HepG2 (cell line): ENCODE data around the gene KDM4B. TPM values are rescaled to one million over a fixed set of nuclear protein-coding genes. Genes with fewer than 3 reads are reported as not detected.

ENCODE experiments used
- ATAC-seq: fragments of 200-7000 bp; cut with Tn5 transposase; 3 replicates; pipeline ENCODE4 v1.9.1; 2020; ENCODE audit warnings: mild to moderate bottlenecking, moderate library complexity
- BruUV-seq: library from RNA; stranded (reverse); fragments of 400-500 nt; replicated peaks from 2 replicates; lab custom pipeline; 2021; lab: Mats Ljungman, UMichigan
- CTCF ChIA-PET: fragments of 300-600 bp; formaldehyde crosslinking; extraction: SDS; loops from one replicate; lab custom pipeline; 2021; ENCODE audit warnings: low total read pairs, inconsistent platforms, low intra/inter-chr PET ratio; lab: Yijun Ruan, JAX
- POLR2A ChIA-PET: fragments of 350-600 bp; sonication (Branson Sonifier 250); formaldehyde crosslinking; loops from one replicate; lab custom pipeline; 2020; ENCODE audit warnings: antibody characterized with exemption, inconsistent platforms; lab: Yijun Ruan, JAX
- DNase-seq: peaks from one replicate; pipeline ENCODE4 v3.0.0-alpha.2; 2015; ENCODE audit warnings: low spot score
- FAIRE-seq: peaks from 3 replicates; lab custom pipeline; 2011; peaks lifted over from hg19 to GRCh38; lab: Jason Lieb, UNC
- H2AFZ ChIP-seq: one replicate; pipeline ENCODE4 v1.6.1; 2011; ENCODE audit warnings: low read length, inconsistent platforms
- H3K27ac ChIP-seq: fragments of 300-600 bp; 3 replicates; pipeline ENCODE4 v1.8.0; 2011; ENCODE audit warnings: mixed run types, mild to moderate bottlenecking, mixed read lengths, low read length, inconsistent platforms; ENCODE audit not compliant: insufficient read depth; ENCODE audit errors: extremely low read length
- H3K27me3 ChIP-seq, 2 experiments: fragments of 200-600 bp in 1 of 2; 2 replicates in 1 of 2; 3 replicates in 1 of 2; pipeline versions ENCODE4 v1.6.0 to v1.8.0; 2011; ENCODE audit warnings: low read length in 2 of 2, mild to moderate bottlenecking in 2 of 2, moderate library complexity in 2 of 2, inconsistent platforms in 1 of 2; ENCODE audit not compliant: insufficient read depth in 2 of 2, control insufficient read depth in 1 of 2
- H3K36me3 ChIP-seq, 2 experiments: fragments of 200-600 bp in 1 of 2; replicated peaks in 1 of 2; 2 replicates in 1 of 2; 3 replicates in 1 of 2; pipeline versions ENCODE4 v1.5.1 to v1.8.0; 2011; ENCODE audit warnings: low read length in 2 of 2, inconsistent platforms in 1 of 2; ENCODE audit not compliant: insufficient read depth in 2 of 2, control insufficient read depth in 1 of 2
- H3K4me1 ChIP-seq: 2 replicates; pipeline ENCODE4 v1.5.1; 2012; ENCODE audit warnings: low read length, inconsistent platforms; ENCODE audit not compliant: insufficient read depth
- H3K4me2 ChIP-seq: 2 replicates; pipeline ENCODE4 v1.6.0; 2011; ENCODE audit warnings: low read depth, low read length, inconsistent platforms
- H3K4me3 ChIP-seq, 3 experiments: fragments of 200-600 bp in 1 of 3; sonication (generic), shearing (Covaris generic) in 1 of 3; replicated peaks in 1 of 3; 2 replicates each; pipeline ENCODE4 v1.5.1; 2011 to 2016; ENCODE audit warnings: low read length in 3 of 3, inconsistent platforms in 2 of 3, low read depth in 2 of 3, mild to moderate bottlenecking in 2 of 3, control low read depth in 1 of 3, mixed read lengths in 1 of 3; ENCODE audit not compliant: insufficient read depth in 1 of 3
- H3K79me2 ChIP-seq: one replicate; pipeline ENCODE4 v1.6.1; 2011; ENCODE audit warnings: low read length, inconsistent platforms; ENCODE audit not compliant: insufficient read depth
- H3K9ac ChIP-seq: 2 replicates; pipeline ENCODE4 v1.6.0; 2011; ENCODE audit warnings: mild to moderate bottlenecking, low read depth, low read length, inconsistent platforms; ENCODE audit not compliant: insufficient read depth
- H3K9me3 ChIP-seq: 2 replicates; pipeline ENCODE4 v1.5.1; 2012; ENCODE audit warnings: mild to moderate bottlenecking, low read length
- H4K20me1 ChIP-seq: 2 replicates; pipeline ENCODE4 v1.6.0; 2011; ENCODE audit warnings: inconsistent platforms, mild to moderate bottlenecking, low read length, moderate library complexity; ENCODE audit not compliant: insufficient read depth
- AGO2 ChIP-seq: fragments of 200-400 bp; formaldehyde crosslinking; optimal IDR thresholded peaks from 2 replicates; pipeline ENCODE3; 2017; ENCODE audit warnings: mild to moderate bottlenecking, low read depth, low read length, moderate library complexity
- NFKB2 ChIP-seq: sonication (generic); formaldehyde crosslinking; IDR thresholded peaks from 2 replicates; pipeline ENCODE4 v1.4.0; 2020; ENCODE audit warnings: missing genetic modification reagents, borderline replicate concordance
- NRL ChIP-seq: sonication (generic); formaldehyde crosslinking; IDR thresholded peaks from 2 replicates; pipeline ENCODE4 v1.5.0; 2020; ENCODE audit warnings: missing genetic modification reagents, mild to moderate bottlenecking, moderate library complexity, borderline replicate concordance
- PRPF4 ChIP-seq: fragments of 200-400 bp; formaldehyde crosslinking; IDR thresholded peaks from 2 replicates; pipeline ENCODE4 v1.6.1; 2016; ENCODE audit warnings: low read length, low read depth; ENCODE audit not compliant: poor library complexity, severe bottlenecking
- RBAK ChIP-seq: sonication (generic); formaldehyde crosslinking; IDR thresholded peaks from 2 replicates; pipeline ENCODE4 v1.5.1; 2020; ENCODE audit warnings: mild to moderate bottlenecking, missing genetic modification reagents
- ZNF205 ChIP-seq: IDR thresholded peaks from 2 replicates; pipeline ENCODE4 v1.6.1; 2018; ENCODE audit warnings: missing biosample characterization, missing genetic modification reagents
- ZNF768 ChIP-seq: sonication (generic); formaldehyde crosslinking; IDR thresholded peaks from 2 replicates; pipeline ENCODE4 v1.4.0; 2020; ENCODE audit warnings: missing genetic modification reagents
- WGBS: methylation state at CpG from one replicate; pipeline ENCODE4 v1.1.6; 2017; ENCODE audit warnings: low lambda C conversion rate; 5-methylcytosine and 5-hydroxymethylcytosine counted together
- in situ Hi-C: cut with HindIII; loops from 2 replicates; pipeline ENCODE4 v1.10.0; 2017; ENCODE audit warnings: low pct_unique_long_range_greater_than_20kb; ENCODE audit not compliant: extremely low pct_ligation_motif_present
- intact Hi-C: fragments of 100-400 bp; cut with micrococcal nuclease; formaldehyde crosslinking; loops from one replicate; pipeline ENCODE4 v1.10.0; 2022; ENCODE audit not compliant: unreplicated experiment
- polyA plus RNA-seq, 8 experiments: library from polyadenylated mRNA; depleted of rRNA in 3 of 8; stranded (reverse) in 7 of 8; unstranded in 1 of 8; fragments of >200 nt; fragmentation: Illumina TruSeq in 4 of 8; extraction: Trizol in 4 of 8; gene quantifications; 2 replicates each; pipeline versions ENCODE4 v1.2.1 to v1.2.3, GENCODE V29; 2011 to 2016; ENCODE audit warnings: low read depth in 4 of 8, missing spikeins in 1 of 8, mixed read lengths in 1 of 8; ENCODE audit not compliant: insufficient read depth in 1 of 8
- total RNA-seq, 5 experiments: library from RNA; depleted of rRNA; stranded (reverse); fragments of >200 nt; fragmentation: Illumina TruSeq; extraction: Trizol; gene quantifications; 2 replicates each; pipeline ENCODE4 v1.2.3, GENCODE V29; 2016; ENCODE audit warnings: low read depth in 1 of 5
- TF ChIP-seq, protein P1 (sequence below): sonication (generic); formaldehyde crosslinking; IDR thresholded peaks from 2 replicates; pipeline ENCODE4 v1.4.0; 2020; ENCODE audit warnings: mild to moderate bottlenecking, low read depth, missing genetic modification reagents
- TF ChIP-seq, protein P2 (sequence below): sonication (generic); formaldehyde crosslinking; IDR thresholded peaks from 2 replicates; pipeline ENCODE4 v1.4.0; 2020; ENCODE audit warnings: missing genetic modification reagents
- TF ChIP-seq, protein P3 (sequence below): sonication (generic); formaldehyde crosslinking; IDR thresholded peaks from 2 replicates; pipeline ENCODE4 v1.8.1; 2023; ENCODE audit warnings: missing genetic modification reagents, mild to moderate bottlenecking, borderline replicate concordance
- TF ChIP-seq, protein P4 (sequence below): sonication (generic); formaldehyde crosslinking; IDR thresholded peaks from 2 replicates; pipeline ENCODE4 v1.5.1; 2020; ENCODE audit warnings: missing genetic modification reagents, mild to moderate bottlenecking, borderline replicate concordance

The KDM4B gene
- total and polyA plus RNA-seq, 2 of the 13 experiments (the other 11 are each of a cell fraction or from before 2014, with no cell fraction given): 4.9 to 14.6 TPM

GRCh38 chr19:5104871-5105351, 136.0 kb downstream of the KDM4B start (continued):
- TF ChIP-seq, protein P1, sequence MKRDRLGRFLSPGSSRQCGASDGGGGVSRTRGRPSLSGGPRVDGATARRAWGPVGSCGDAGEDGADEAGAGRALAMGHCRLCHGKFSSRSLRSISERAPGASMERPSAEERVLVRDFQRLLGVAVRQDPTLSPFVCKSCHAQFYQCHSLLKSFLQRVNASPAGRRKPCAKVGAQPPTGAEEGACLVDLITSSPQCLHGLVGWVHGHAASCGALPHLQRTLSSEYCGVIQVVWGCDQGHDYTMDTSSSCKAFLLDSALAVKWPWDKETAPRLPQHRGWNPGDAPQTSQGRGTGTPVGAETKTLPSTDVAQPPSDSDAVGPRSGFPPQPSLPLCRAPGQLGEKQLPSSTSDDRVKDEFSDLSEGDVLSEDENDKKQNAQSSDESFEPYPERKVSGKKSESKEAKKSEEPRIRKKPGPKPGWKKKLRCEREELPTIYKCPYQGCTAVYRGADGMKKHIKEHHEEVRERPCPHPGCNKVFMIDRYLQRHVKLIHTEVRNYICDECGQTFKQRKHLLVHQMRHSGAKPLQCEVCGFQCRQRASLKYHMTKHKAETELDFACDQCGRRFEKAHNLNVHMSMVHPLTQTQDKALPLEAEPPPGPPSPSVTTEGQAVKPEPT: no peak
- TF ChIP-seq, protein P2, sequence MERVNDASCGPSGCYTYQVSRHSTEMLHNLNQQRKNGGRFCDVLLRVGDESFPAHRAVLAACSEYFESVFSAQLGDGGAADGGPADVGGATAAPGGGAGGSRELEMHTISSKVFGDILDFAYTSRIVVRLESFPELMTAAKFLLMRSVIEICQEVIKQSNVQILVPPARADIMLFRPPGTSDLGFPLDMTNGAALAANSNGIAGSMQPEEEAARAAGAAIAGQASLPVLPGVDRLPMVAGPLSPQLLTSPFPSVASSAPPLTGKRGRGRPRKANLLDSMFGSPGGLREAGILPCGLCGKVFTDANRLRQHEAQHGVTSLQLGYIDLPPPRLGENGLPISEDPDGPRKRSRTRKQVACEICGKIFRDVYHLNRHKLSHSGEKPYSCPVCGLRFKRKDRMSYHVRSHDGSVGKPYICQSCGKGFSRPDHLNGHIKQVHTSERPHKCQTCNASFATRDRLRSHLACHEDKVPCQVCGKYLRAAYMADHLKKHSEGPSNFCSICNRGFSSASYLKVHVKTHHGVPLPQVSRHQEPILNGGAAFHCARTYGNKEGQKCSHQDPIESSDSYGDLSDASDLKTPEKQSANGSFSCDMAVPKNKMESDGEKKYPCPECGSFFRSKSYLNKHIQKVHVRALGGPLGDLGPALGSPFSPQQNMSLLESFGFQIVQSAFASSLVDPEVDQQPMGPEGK (CRISPR knock-in tag): peak; percentile 24; the same call in 1 of the 2 replicates
- TF ChIP-seq ZNF768 (peak; percentile 10; the same call in 1 of the 2 replicates), NRL (0 out of 2 replicates have a peak, but pooled peaks have one; percentile 21), ZNF205 (CRISPR knock-in tag) (no peak)
- TF ChIP-seq, all 625 proteins: peak for 10

DNA sequence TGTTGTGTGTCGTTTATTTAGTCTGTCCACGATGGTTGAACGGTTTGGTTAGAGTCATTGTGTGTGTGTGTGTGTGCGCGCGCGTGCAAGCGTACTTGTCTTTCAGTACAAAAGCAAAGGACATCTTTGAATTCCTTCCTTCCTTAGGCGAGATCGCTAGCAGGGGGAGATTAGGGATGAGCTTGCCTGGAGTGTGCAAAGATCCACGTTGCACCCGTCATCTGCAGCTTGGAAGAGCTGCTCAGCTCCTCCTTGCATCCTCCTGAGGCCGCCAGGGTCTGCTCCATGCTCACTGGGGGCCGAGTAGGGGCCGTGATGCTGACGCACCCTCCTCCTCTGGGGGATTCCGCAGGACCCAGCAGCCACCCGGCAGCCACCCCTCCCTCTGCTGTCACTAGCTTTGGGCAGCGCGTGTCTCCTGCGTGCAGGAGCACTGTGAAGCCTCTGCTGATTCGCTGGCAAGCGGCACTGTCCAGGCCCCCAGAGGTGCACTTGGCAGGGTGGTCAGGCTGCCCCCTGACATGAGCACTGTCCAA, 137.3 kb downstream of the KDM4B start:
- Histone ChIP-seq H2AFZ (no peak overlapping the region), H3K36me3 (peaks cover 2 to 16% of the 10 kb centered on the region in 2 experiments; a peak in 3 of 5 replicates), H3K79me2 (no peaks in the 10 kb centered on the region), H3K4me1 (peaks cover 22% of the 10 kb centered on the region), H3K9me3 (no peaks in the 10 kb centered on the region), H3K4me2 (no peak overlapping the region), H3K27me3 (no peaks in the 10 kb centered on the region; a peak in 1 of 5 replicates), H3K27ac (no peak overlapping the region), H3K9ac (no peak overlapping the region), H3K4me3 (no peak overlapping the region), H4K20me1 (peaks cover 4% of the 10 kb centered on the region; the same call in 1 of the 2 replicates)
- DNase-seq: no peak
- WGBS: 98% methylated on average over 10 of the region's 23 CpGs
- no peak for ATAC-seq
- no peak for FAIRE-seq
- TF ChIP-seq AGO2 (peak; percentile 17), NFKB2 (0 out of 2 replicates have a peak, but pooled peaks have one; percentile 28), PRPF4 (no peak), RBAK (CRISPR knock-in tag) (no peak)
- TF ChIP-seq, protein P3, sequence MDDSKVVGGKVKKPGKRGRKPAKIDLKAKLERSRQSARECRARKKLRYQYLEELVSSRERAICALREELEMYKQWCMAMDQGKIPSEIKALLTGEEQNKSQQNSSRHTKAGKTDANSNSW (CRISPR knock-in tag): no peak
- TF ChIP-seq, protein P4, sequence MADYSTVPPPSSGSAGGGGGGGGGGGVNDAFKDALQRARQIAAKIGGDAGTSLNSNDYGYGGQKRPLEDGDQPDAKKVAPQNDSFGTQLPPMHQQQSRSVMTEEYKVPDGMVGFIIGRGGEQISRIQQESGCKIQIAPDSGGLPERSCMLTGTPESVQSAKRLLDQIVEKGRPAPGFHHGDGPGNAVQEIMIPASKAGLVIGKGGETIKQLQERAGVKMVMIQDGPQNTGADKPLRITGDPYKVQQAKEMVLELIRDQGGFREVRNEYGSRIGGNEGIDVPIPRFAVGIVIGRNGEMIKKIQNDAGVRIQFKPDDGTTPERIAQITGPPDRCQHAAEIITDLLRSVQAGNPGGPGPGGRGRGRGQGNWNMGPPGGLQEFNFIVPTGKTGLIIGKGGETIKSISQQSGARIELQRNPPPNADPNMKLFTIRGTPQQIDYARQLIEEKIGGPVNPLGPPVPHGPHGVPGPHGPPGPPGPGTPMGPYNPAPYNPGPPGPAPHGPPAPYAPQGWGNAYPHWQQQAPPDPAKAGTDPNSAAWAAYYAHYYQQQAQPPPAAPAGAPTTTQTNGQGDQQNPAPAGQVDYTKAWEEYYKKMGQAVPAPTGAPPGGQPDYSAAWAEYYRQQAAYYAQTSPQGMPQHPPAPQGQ (CRISPR knock-in tag): no peak
- BruUV-seq: no TSS peak
- CTCF ChIA-PET: no interaction called here
- POLR2A ChIA-PET: no interaction called here
- intact Hi-C loops (no loop called here), in situ Hi-C loops (no loop called here)
